NB4 (cell line): ENCODE data around the gene PDIA4.

Experiments
- DNase-seq: peaks from one replicate; pipeline ENCODE4 v3.0.0; 2010; ENCODE audit warnings: low read depth
- H3K4me3 ChIP-seq: one replicate; pipeline ENCODE4 v1.5.1; 2011; ENCODE audit warnings: mild to moderate bottlenecking, low read depth, low read length, moderate library complexity
- CTCF ChIP-seq: IDR thresholded peaks from one replicate; pipeline ENCODE4 v1.5.1; 2012; ENCODE audit warnings: low read depth, low read length
- MYC ChIP-seq: IDR thresholded peaks from 2 replicates; pipeline ENCODE4 v1.6.1; 2011; ENCODE audit warnings: low read depth, low read length
- POLR2A ChIP-seq: IDR thresholded peaks from 2 replicates; pipeline ENCODE4 v1.6.1; 2011; ENCODE audit warnings: mild to moderate bottlenecking; ENCODE audit not compliant: insufficient read length; ENCODE audit errors: extremely low read depth
- TF ChIP-seq, protein P1 (sequence below): IDR thresholded peaks from 2 replicates; pipeline ENCODE4 v1.6.1; 2011; ENCODE audit warnings: low read depth, low read length

Gene PDIA4

GRCh38 chr7:149060156-149060555 is 31.9 kb upstream of the PDIA4 start:
- no peak overlapping the region for H3K4me3 ChIP-seq
- TF ChIP-seq CTCF (no peak), MYC (no peak), POLR2A (no peak)
- TF ChIP-seq, protein P1, sequence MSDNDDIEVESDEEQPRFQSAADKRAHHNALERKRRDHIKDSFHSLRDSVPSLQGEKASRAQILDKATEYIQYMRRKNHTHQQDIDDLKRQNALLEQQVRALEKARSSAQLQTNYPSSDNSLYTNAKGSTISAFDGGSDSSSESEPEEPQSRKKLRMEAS, result no peak
- DNase-seq, result no peak

DNA sequence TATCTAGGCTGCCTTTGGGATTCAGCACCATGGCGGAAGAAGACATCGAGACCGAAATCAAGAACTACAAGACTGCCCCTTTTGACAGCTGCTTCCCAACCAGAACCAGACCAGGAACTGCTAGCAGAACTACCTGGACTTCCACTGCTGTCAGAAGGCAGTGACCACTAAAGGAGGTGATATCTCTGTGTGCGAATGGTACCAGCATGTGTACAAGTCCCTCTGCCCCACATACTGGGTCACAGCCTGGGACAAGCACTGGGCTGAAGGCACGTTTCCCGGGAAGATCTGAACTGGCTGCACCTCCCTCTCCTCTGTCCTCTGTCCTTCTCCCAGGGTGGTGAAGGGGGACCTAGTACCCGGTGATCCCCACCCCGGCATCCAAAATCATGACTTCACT is 25.6 kb upstream of the PDIA4 start:
- TF ChIP-seq, protein P1, result no peak
- TF ChIP-seq POLR2A (no peak), CTCF (no peak), MYC (no peak)
- no peak for DNase-seq
- H3K4me3 ChIP-seq, result no peak overlapping the region

DNA sequence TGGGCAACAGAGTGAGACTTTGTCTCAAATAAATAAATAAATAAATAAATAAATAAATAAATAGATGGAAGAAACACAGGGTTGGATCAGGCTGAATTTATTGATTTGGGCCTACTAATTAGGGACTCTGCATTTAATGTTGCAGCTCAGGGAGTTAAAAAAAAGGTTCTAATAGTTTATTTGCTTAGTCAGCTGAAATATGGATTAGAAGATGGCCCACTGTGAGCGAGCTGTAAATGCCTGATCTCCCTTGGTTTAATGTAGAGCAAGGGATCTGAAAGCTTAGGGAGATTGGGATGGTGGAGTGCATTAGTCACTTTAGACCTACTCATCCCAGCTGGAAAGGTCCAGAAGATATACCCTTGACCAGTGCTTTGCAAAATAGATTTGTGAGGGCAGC is 25.1 kb upstream of the PDIA4 start:
- H3K4me3 ChIP-seq, result no peak overlapping the region
- TF ChIP-seq POLR2A (no peak), CTCF (no peak), MYC (no peak)
- TF ChIP-seq, protein P1, result no peak
- no peak for DNase-seq

DNA sequence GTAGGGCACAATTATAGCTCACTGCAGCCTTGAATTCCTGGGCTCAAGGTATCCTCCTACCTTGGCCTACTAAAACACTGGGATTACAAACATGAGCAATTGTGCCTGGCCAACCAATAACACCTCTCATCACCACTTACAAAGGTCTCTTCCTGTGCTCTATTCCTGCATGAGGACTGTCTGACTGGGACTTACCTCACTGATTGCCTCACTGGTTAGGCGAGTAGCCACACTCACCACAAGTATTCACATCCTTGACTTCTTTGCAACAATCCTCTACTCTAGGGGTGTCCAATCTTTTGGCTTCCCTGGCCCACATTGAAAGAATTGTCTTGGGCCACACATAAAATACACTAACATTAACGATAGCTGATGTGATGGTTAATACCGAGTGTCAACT is 22.6 kb upstream of the PDIA4 start:
- DNase-seq, result no peak
- H3K4me3 ChIP-seq, result no peak overlapping the region
- TF ChIP-seq, protein P1, result no peak
- TF ChIP-seq MYC (no peak), POLR2A (no peak), CTCF (no peak)

- no peak overlapping the region for H3K4me3 ChIP-seq
- no peak for DNase-seq
- no peak for TF ChIP-seq POLR2A
- no peak for TF ChIP-seq CTCF
- TF ChIP-seq MYC, result no peak
- TF ChIP-seq, protein P1, result no peak
Observed at GRCh38 chr7:149048805-149049204, 20.5 kb upstream of the PDIA4 start.

DNA sequence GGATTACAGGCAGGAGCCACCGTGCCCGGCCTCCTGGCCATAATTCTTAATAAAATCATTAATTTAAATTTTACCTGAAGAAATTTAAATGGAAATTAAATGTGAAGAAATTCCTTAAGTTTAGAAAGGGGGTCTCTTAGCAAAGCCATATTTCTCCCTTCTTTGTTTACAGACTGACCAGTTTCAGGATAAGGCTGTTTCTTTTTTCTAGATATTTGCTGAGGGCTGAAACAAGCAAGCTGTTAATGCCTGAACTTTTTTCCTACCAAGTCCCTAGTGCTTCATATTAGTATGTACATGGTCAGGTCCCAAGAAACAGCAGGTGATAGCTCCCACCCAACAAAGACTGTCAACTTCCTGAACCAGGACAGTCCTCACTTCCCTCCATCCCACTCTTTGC is 18.1 kb upstream of the PDIA4 start:
- TF ChIP-seq, protein P1, result no peak
- TF ChIP-seq POLR2A (no peak), MYC (no peak), CTCF (no peak)
- H3K4me3 ChIP-seq, result no peak overlapping the region
- DNase-seq, result no peak
